ENCODE data around the gene DCAF11. TPM values are rescaled to one million over a fixed set of nuclear protein-coding genes. Genes with fewer than 3 reads are reported as not detected.

The DCAF11 gene
- total and polyA plus RNA-seq, 2 of the 8 experiments (the other 6 are each of a cell fraction or from before 2014, with no cell fraction given): 60.4 to 63.6 TPM

GRCh38 chr14:24094841-24095270 is 19.7 kb upstream of the DCAF11 start:
- H3K4me3 ChIP-seq (ENCODE audit: extremely low read depth in 1 of 4, insufficient read depth in 2 of 4, low read depth in 3 of 4, low read length in 4 of 4): peak overlapping the region; percentile 60 to 96 (median 84)
- POLR2A ChIA-PET (ENCODE audit: partially characterized antibody): interaction anchor here (0.8 to 23.9 kb wide), 26 partner anchors 11 to 544 kb away, joined by 3 to 626 read pairs (median 9); partner anchors contain the start of genes CARMIL3, CPNE6, DCAF11 and EMC9
- no peaks in the 10 kb centered on the region for H3K9me3 ChIP-seq (ENCODE audit: insufficient read depth in 2 of 2, low read depth in 1 of 2, low read length in 1 of 2)
- H2BK120ac ChIP-seq (replicated peaks; ENCODE audit: low read depth, low read length): no peak overlapping the region
- H3K14ac ChIP-seq (ENCODE audit: insufficient read length): no peak overlapping the region
- peaks cover 8% of the 10 kb centered on the region for H3K23me2 ChIP-seq (ENCODE audit: low read depth, low read length)
- H3K56ac ChIP-seq (replicated peaks; ENCODE audit: insufficient read length, low read depth, low read length): peak overlapping the region; percentile 97
- H3K4ac ChIP-seq (replicated peaks; ENCODE audit: insufficient read length, low read depth, low read length): peak overlapping the region; percentile 96
- peak overlapping the region; percentile 61 for H4K91ac ChIP-seq (replicated peaks; ENCODE audit: insufficient read length, low read length)
- no peaks in the 10 kb centered on the region for H3K27me3 ChIP-seq (replicated peaks in 1 of 4; ENCODE audit: control insufficient read depth in 3 of 4, extremely low read depth in 1 of 4, insufficient read depth in 3 of 4, low read length in 3 of 4)
- peaks cover 0 to 21% of the 10 kb centered on the region in 2 experiments; a peak in 2 of 4 replicates for H3K79me2 ChIP-seq (ENCODE audit: control insufficient read depth in 1 of 2, insufficient read depth in 2 of 2, low read length in 2 of 2)
- H2BK12ac ChIP-seq (ENCODE audit: low read depth, low read length): peak overlapping the region; percentile 77
- H2AFZ ChIP-seq (ENCODE audit: low read length): no peak overlapping the region
- peak overlapping the region; percentile 82 for H4K5ac ChIP-seq (ENCODE audit: insufficient read length, low read depth, low read length)
- 0 out of 2 replicates have a peak overlapping the region, but pooled peaks have one; percentile 35 for H2BK20ac ChIP-seq (ENCODE audit: low read length)
- H3K27ac ChIP-seq (ENCODE audit: low read depth, low read length): peak overlapping the region; percentile 89
- peak overlapping the region; percentile 19 for H3K23ac ChIP-seq (ENCODE audit: insufficient read length)
- peaks cover 5 to 9% of the 10 kb centered on the region in 2 experiments for H4K20me1 ChIP-seq (replicated peaks in 1 of 2; ENCODE audit: control insufficient read depth in 1 of 2, insufficient read depth in 2 of 2, low read length in 2 of 2)
- 3% methylated on average over 14 of the region's 14 CpGs; no CpG with 5 or more reads in 1 of the 2 experiments for WGBS, 2 experiments (ENCODE audit: extremely low coverage in 1 of 2, insufficient coverage in 1 of 2, insufficient read length in 1 of 2, insufficient replicate concordance in 2 of 2, low coverage in 1 of 2, low lambda C conversion rate in 2 of 2, missing lambda C conversion rate in 1 of 2)
- H4K8ac ChIP-seq (ENCODE audit: extremely low read depth, insufficient read depth, low read length): peak overlapping the region; percentile 97; the same call in 1 of the 2 replicates
- H3K79me1 ChIP-seq (ENCODE audit: low read depth, low read length): peaks cover 5% of the 10 kb centered on the region
- no peak for FAIRE-seq
- peaks cover 5 to 13% (median 9%) of the 10 kb centered on the region in 4 experiments for H3K4me1 ChIP-seq (replicated peaks in 1 of 4; ENCODE audit: control insufficient read depth in 3 of 4, insufficient read depth in 4 of 4, low read length in 3 of 4)
- H2AK5ac ChIP-seq (ENCODE audit: low read depth, low read length): peak overlapping the region; percentile 2; the same call in 1 of the 2 replicates
- H2BK5ac ChIP-seq (ENCODE audit: low read depth, low read length): peak overlapping the region; percentile 97
- CTCF ChIA-PET (ENCODE audit: partially characterized antibody): interaction anchor here (1.1 to 12.8 kb wide), 6 partner anchors 9 to 61 kb away, joined by 3 to 316 read pairs (median 7); partner anchors contain the start of gene CPNE6
- no peak for DNase-seq (ENCODE audit: low read depth in 1 of 2, low spot score in 2 of 2)
- 0 out of 2 replicates have a peak overlapping the region, but pooled peaks have one; percentile 81 for H2BK15ac ChIP-seq (ENCODE audit: low read length)
- H3K4me2 ChIP-seq (ENCODE audit: insufficient read depth in 1 of 2, low read depth in 2 of 2, low read length in 2 of 2): peak overlapping the region; percentile 88 to 91
- H3K36me3 ChIP-seq (ENCODE audit: control insufficient read depth in 2 of 4, insufficient read depth in 4 of 4, low read length in 3 of 4): peaks cover 6 to 28% (median 13%) of the 10 kb centered on the region in 4 experiments; a peak in 6 of 8 replicates
- peak overlapping the region; percentile 97 for H3K18ac ChIP-seq (ENCODE audit: extremely low read depth, low read length)
- peak overlapping the region; percentile 87 to 95 (median 90) for H3K9ac ChIP-seq (replicated peaks in 1 of 4; ENCODE audit: extremely low read depth in 1 of 4, low read depth in 3 of 4, low read length in 3 of 4)
- no peak for TF ChIP-seq NRF1 (IDR thresholded peaks at IDR 0.05; ENCODE audit: low read depth, low read length)
- no peak for TF ChIP-seq EGR1 (IDR thresholded peaks at IDR 0.05; ENCODE audit: borderline replicate concordance, low read depth, low read length)
- no peak for TF ChIP-seq E2F6 (IDR thresholded peaks at IDR 0.05)
- TF ChIP-seq CHD1 (IDR thresholded peaks at IDR 0.05; ENCODE audit: low read depth, low read length): no peak
- TF ChIP-seq SIN3A (conservative IDR thresholded peaks at IDR 0.05 in 1 of 2, IDR thresholded peaks at IDR 0.05 in 1 of 2; ENCODE audit: low read depth in 1 of 2, low read length in 2 of 2): no peak
- TF ChIP-seq KDM5A (IDR thresholded peaks at IDR 0.05; ENCODE audit: low read length): no peak
- no peak for TF ChIP-seq SAP30 (IDR thresholded peaks at IDR 0.05; ENCODE audit: insufficient read depth, insufficient replicate concordance, low read length)
- no peak for TF ChIP-seq CBX5 (IDR thresholded peaks at IDR 0.05; ENCODE audit: low read depth, low read length)
- no peak for TF ChIP-seq EP300 (IDR thresholded peaks at IDR 0.05; ENCODE audit: borderline replicate concordance in 1 of 2, low read depth in 2 of 2, low read length in 2 of 2)
- no peak for TF ChIP-seq RBBP5 (IDR thresholded peaks at IDR 0.05; ENCODE audit: borderline replicate concordance, low read depth, low read length)

Data from H1 (cell line).